H1 (cell line): ENCODE measurements around the gene PHLPP1.

Experiments used
- ATF3 ChIP-seq: IDR thresholded peaks from 2 replicates; pipeline ENCODE4 v1.6.1; 2011; ENCODE audit warnings: low read depth, mild to moderate bottlenecking, low read length; ENCODE audit not compliant: insufficient read depth
- CTCF ChIP-seq, 3 experiments: IDR thresholded peaks; 1 replicate in 2 of 3; 2 replicates in 1 of 3; pipeline versions ENCODE4 v1.5.1 to v1.6.1; 2011; ENCODE audit warnings: low read length in 3 of 3, mild to moderate bottlenecking in 3 of 3, inconsistent platforms in 2 of 3, low read depth in 1 of 3, moderate library complexity in 1 of 3; ENCODE audit not compliant: insufficient read depth in 1 of 3; ENCODE audit errors: control extremely low read depth in 1 of 3
- GABPA ChIP-seq: IDR thresholded peaks from 2 replicates; pipeline ENCODE4 v1.6.1; 2011; ENCODE audit warnings: mild to moderate bottlenecking, low read length, moderate library complexity, borderline replicate concordance; ENCODE audit not compliant: insufficient read depth
- MAX ChIP-seq: IDR thresholded peaks from 2 replicates; pipeline ENCODE4 v1.6.1; 2012; ENCODE audit warnings: inconsistent platforms
- POLR2A ChIP-seq, 2 experiments: IDR thresholded peaks; 1 replicate in 1 of 2; 2 replicates in 1 of 2; pipeline ENCODE4 v1.6.1; 2011; ENCODE audit warnings: low read depth in 2 of 2, low read length in 2 of 2, mild to moderate bottlenecking in 2 of 2; ENCODE audit errors: control extremely low read depth in 1 of 2
- RBBP5 ChIP-seq: IDR thresholded peaks from 2 replicates; pipeline ENCODE4 v1.7.1; 2012; ENCODE audit warnings: low read depth, mild to moderate bottlenecking, inconsistent platforms, low read length, moderate library complexity, borderline replicate concordance
- RXRA ChIP-seq: IDR thresholded peaks from 2 replicates; pipeline ENCODE4 v1.6.1; 2011; ENCODE audit warnings: low read depth, mild to moderate bottlenecking, low read length, moderate library complexity; ENCODE audit not compliant: insufficient read depth
- SIN3A ChIP-seq, 2 experiments: IDR thresholded peaks in 1 of 2; conservative IDR thresholded peaks in 1 of 2; 2 replicates each; pipeline ENCODE4 v1.6.1; 2011 to 2012; ENCODE audit warnings: low read length in 2 of 2, improper control_type of control experiment in 1 of 2, low read depth in 1 of 2, mild to moderate bottlenecking in 1 of 2
- SP1 ChIP-seq: IDR thresholded peaks from 2 replicates; pipeline ENCODE4 v1.6.1; 2011; ENCODE audit warnings: low read depth, low read length
- SP4 ChIP-seq: IDR thresholded peaks from 2 replicates; pipeline ENCODE4 v1.6.1; 2012; ENCODE audit warnings: low read length, inconsistent platforms
- SRF ChIP-seq: IDR thresholded peaks from 2 replicates; pipeline ENCODE4 v1.6.1; 2011; ENCODE audit warnings: mild to moderate bottlenecking, low read depth, low read length, moderate library complexity
- TCF12 ChIP-seq: IDR thresholded peaks from 2 replicates; pipeline ENCODE4 v1.6.1; 2011; ENCODE audit warnings: low read depth, mild to moderate bottlenecking, low read length

GRCh38 chr18:62997076-62997475 lies 281.7 kb downstream of the PHLPP1 start:
- TF ChIP-seq CTCF (IDR thresholded peaks at IDR 0.05; ENCODE audit: control extremely low read depth in 1 of 3, insufficient read depth in 1 of 3, low read depth in 1 of 3, low read length in 3 of 3) = no peak
- TF ChIP-seq POLR2A (IDR thresholded peaks at IDR 0.05; ENCODE audit: control extremely low read depth in 1 of 2, low read depth in 2 of 2, low read length in 2 of 2) = no peak
- TF ChIP-seq SP1 = no peak
- TF ChIP-seq SIN3A (conservative IDR thresholded peaks at IDR 0.05 in 1 of 2, IDR thresholded peaks at IDR 0.05 in 1 of 2; ENCODE audit: low read depth in 1 of 2, low read length in 2 of 2) = no peak
- TF ChIP-seq ATF3 = no peak
- no peak for TF ChIP-seq GABPA
- no peak for TF ChIP-seq RBBP5
- no peak for TF ChIP-seq RXRA
- TF ChIP-seq MAX = no peak
- no peak for TF ChIP-seq SRF
- TF ChIP-seq SP4 = no peak
- TF ChIP-seq TCF12 = no peak
